ENCODE results near the gene TMEM167A.

Gene TMEM167A, protein sequence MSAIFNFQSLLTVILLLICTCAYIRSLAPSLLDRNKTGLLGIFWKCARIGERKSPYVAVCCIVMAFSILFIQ

DNA sequence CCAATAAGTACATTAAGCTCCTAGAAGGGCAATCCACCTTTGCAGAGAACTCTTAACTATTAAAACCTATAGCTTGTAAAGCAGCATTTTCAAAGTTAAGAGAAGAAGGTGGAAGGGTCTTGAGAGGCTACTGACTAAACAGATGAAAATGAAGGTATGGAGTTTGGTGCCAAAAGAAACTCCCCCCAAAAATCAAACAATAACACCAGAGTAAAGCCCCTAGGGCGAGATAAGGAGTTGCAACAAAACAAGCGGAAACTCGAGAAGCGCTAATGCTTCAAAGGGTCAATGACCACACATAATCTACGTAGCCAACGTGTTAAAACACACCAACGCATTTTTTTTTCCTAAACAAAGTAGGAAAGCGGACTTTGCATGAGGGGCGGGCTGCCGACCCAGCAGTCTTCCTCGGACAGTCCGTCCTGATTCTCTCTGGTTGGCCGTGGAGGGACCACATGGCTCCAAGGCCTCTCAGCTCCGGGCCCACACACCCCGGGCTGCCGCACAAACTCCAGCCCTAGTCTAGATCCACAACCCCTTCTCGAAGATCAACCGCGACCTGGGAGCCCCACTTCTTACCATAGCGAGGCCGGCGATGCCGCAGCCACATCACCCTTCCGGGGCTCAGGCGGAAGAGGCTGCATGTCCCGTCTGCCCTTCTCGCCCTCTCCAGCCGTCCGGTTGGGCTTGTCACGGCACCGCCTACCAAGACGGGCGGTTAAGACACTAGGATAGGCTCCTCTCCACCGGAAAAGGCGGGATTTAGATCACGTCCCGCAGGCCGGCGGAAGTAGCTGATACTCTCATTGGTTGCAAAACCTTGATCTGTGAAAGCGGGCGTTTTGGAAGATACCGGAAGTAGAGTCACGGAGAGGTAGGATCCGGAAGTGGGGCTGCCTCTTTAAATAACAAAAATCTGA lies at the start of gene TMEM167A, which contains the start of gene XRCC4:
Gene TMEM167A, minus strand, starts transcription at position 653 of the 920 bp plus-strand sequence. Its CDS starts 71 bp downstream, at position 582.
Gene XRCC4, plus strand, starts transcription at position 806 of the 920 bp plus-strand sequence. CDS start 27,373 bp downstream, outside the sequence.
- DNase-seq, result peak; percentile 95 to 97

GRCh38 chr5:83126501-83126900 lies 49.3 kb upstream of the TMEM167A start:
- no peak for DNase-seq

DNA sequence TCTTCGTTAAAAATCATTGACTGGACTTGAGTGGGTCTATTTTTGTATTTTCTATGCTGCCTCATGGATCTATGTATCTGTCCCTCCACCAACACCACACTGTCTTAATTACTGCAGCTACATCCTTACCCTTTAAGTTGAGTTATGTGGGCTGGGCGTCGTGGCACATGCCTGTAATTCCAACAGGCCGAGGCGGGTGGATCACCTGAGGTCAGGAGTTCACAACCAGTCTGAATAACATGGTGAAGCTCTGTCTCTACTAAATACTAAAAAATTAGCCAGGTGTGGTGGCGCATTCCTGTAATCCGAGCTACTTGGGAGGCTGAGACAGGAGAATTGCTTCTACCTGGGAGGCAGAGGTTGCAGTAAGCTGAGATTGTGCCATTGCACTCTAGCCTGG lies 48.4 kb upstream of the TMEM167A start:
- DNase-seq, result no peak

DNA sequence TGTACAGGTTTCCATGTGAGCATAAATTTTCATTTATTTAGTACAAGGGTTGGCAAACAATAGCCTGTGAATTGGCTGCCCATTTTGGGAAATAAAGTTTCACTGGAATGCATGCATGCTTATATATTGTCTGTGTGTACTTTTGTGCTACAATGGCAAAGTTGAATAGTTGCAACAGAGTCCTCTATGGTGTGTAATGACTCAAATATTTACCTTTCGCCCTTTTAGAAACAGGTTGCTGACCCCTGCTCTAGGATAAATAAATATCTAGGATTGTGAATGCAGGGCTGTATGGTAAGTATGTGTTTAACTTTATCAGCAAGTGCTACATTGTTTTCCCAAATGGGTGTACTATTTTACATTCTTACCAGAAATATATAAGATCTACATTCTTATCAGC lies 47.4 kb upstream of the TMEM167A start:
- no peak for DNase-seq

DNA sequence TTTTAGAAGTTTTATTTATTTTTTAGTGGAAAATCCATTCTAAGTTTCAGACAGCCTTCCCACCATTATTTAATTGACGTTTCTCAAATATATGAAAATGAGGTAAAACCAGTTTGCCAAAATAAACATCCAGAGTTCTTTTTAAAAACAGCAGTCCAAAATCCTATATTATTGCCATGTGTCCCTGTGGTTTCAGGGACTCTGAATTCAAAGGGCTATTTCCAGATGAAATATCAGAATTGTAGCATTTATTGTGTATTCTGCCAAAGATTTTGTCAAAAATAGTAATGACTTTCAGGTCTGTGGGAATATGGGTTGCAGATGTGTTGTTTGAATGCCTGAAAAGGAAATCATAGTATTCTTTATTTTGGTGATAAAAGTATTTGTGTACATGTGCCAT lies 41.8 kb upstream of the TMEM167A start:
- no peak for DNase-seq

DNA sequence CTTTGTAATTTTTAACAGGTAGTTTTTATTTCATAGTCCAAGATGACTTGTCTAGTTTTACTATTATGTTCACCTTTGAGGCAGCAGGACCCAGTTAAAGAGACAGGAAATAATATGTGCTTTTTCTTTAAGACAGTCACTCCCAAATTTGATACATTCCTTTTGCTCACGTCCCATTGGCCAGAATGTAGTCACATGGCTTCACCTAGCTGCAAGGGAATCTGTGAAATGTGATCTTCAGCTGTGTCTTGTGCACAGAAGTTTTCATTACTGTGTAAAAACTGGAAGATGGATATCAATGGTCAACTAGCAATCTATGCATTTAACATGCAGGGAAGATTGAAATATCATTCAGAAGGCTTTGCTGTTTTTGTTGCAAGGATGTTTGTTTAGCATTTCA lies 41.3 kb upstream of the TMEM167A start:
- DNase-seq, result no peak

DNA sequence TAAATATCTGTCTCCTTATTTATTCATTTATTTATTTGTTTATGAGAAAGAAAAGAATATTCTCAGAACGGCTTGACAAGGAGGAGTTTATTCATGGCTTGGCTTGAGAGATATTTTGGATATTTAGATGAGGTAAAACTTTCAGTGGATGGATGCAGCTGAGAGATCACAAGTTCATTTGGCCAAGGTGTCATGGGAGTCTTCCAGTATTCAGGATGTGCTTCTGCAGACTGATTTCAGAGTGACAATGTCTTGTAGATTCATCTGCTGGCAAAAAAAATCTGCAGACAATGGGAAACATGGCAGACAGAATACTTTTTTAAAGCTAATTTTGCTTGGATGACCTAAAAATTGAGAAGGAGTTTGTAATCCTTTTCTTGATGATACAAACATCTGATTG lies 38.6 kb upstream of the TMEM167A start:
- no peak for DNase-seq

DNA sequence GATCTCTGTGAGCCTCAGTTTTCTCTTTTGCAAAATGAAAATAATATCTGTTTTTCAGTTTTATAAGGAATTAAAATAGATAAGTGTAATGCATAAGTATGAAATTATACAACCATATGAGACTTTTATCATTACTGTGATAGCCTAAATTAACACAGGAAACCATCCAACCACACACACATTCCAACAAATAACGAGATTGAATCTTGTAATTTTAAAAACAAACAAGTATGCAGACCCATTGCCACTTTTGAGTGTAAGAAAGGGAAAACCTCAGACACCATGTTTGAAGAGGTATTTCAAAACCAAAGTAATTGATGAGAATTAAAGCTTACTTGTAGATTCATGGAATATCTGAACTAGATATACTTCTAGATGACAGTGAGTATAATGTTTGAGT lies 32.2 kb upstream of the TMEM167A start:
- no peak for DNase-seq

- DNase-seq, result no peak
Measured at GRCh38 chr5:83107692-83108420, 30.7 kb upstream of the TMEM167A start.

GRCh38 chr5:83104021-83104420 lies 26.8 kb upstream of the TMEM167A start:
- no peak for DNase-seq

DNA sequence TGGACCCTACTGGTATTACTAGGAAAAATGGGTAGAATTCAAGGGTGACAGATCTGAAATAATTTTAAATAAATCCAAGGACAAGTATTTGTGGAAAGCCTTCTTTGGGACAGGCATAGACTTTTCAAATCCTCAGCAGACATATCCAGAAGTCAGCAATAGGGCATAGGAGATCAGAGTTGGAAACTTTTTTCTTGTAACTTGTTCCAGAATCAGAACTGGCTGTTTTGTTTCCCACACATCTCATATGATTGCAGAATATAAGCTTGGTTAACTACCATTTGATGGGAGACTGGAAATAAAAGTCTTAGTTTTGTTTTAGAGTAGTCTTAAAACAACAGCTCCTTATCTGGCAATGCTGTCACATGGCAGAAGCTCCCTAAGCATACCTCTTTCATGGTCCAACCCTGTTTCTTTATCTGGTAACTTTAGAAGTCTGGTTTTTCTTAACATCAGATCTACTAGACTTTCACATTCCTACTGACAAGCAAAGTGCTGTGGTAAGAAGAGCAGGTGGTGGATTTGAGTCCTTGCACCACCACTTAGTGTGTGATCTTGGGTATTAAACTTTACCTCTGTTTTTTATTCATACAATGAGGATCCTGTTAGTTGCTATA lies 25.3 kb upstream of the TMEM167A start:
- DNase-seq, result no peak

- DNase-seq, result no peak
Measured at GRCh38 chr5:83101514-83101913, 24.3 kb upstream of the TMEM167A start.

DNA sequence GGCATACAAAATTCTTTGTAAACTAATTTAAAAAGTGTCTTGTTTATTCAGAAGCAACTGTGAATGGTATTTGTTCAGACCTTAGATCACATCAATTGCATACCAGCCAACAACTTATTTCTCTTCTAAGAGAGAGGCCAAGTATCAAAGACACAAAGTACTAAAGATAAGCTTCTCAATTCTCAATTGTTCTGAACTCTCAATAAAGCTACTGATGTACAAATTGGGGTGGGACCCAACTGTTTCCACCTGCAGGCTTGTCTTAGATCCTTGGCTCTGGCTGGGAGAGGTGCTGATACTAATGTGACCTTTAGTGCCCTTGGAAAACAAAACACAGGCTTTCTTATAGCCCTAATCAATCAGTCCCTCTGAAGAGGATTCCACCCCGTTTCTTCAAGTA lies 22.3 kb upstream of the TMEM167A start:
- DNase-seq, result no peak

- no peak for DNase-seq
Measured at GRCh38 chr5:83099001-83099400, 21.8 kb upstream of the TMEM167A start.

DNA sequence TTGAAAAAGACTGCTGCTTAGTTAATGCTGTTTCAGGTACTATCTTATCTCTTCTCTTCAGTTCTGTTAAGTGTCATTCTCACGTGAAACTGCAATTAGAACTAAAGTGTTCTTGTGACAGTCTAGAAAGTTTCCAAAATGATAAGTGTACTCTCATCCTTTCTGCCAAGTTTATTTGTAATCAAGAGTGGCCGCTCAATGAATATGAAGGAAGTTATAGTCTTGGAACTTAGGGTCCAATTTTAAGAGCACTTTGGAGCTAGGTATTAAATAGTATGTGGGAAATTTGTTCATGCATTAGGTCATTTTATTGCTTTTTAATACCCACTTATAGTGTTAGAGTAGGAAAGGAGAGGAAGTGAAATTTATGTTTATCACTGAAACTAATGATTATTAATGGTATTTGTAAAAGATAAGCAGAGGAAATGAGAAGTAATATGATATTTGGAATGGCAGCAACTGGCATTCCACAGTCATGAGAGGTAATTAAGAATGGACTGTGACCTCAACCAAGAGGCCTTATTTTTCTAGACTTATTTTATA lies 20.6 kb upstream of the TMEM167A start:
- DNase-seq, result no peak

GRCh38 chr5:83096660-83097339 lies 19.6 kb upstream of the TMEM167A start:
- DNase-seq, result no peak

DNA sequence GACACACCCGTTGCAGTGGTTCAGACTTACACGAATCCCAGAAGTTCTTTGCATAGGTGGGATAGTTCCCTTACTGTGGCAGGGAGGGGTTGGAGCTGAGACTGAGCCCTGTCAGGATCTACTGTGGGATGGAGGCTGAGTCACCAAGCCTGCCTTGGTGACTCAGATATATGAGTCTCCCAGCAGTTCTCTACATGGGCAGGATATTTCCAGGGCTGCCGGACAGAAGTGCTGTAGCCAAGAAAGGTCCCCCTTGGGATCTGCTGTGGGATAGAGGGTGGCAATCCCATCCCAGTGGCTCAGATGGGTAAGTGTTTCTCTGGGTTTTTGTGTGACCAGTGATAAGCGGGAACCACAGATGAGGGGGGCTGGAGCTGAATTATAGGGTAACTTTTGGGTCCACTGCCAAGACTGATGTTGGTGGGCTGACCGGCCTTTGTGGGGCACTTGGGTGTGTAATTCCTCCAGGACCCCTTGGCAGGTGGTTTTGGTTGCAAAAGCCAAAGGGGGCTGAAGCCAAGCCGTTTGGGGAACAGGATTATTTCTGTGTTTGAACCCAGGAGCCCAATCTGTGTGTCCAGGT lies 18.9 kb upstream of the TMEM167A start:
- DNase-seq, result no peak

- DNase-seq, result no peak
Measured at GRCh38 chr5:83095163-83095956, 18.2 kb upstream of the TMEM167A start.

DNA sequence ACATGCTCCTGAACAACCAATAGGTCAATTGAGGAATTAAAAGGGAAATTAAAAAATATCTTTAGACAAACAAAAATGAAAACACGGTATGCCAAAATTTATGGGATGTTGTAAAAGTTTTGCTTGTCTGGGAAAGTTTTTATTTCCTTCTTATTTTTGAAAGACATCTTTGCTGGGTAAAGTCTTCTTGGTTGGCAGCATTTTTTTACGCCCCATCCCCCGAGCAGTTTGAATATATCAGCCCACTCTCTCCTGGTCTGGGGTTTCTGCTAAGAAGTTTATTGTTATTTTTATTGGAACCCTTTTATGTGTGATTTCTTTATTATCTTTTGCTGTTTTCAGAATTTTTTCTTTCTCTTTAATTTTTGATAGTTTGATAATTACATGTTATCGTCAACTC lies 16.5 kb upstream of the TMEM167A start:
- DNase-seq, result no peak

- DNase-seq, result no peak
Measured at GRCh38 chr5:83092619-83093018, 15.4 kb upstream of the TMEM167A start.

- DNase-seq, result no peak
Measured at GRCh38 chr5:83090169-83090568, 13.0 kb upstream of the TMEM167A start.
